Osteocyte (in vitro differentiated cells): ENCODE measurements around the gene NR2F1-AS1. TPM values are rescaled to one million over a fixed set of nuclear protein-coding genes. Genes with fewer than 3 reads are reported as not detected.
A peak's percentile ranks its signal among the peaks of the same experiment; 100 is the strongest.

Experiments
- DNase-seq: peaks from one replicate; pipeline ENCODE4 v3.0.0; 2021; ENCODE audit warnings: mixed read lengths; ENCODE audit not compliant: unreplicated experiment; ENCODE audit errors: extremely low spot score
- H3K27ac Mint-ChIP-seq: one replicate; pipeline ENCODE4 v1.8.0; 2021; ENCODE audit warnings: mild to moderate bottlenecking, mixed read lengths; ENCODE audit not compliant: unreplicated experiment
- H3K27me3 Mint-ChIP-seq: one replicate; pipeline ENCODE4 v1.8.0; 2021; ENCODE audit warnings: mixed read lengths; ENCODE audit not compliant: unreplicated experiment
- H3K36me3 Mint-ChIP-seq: one replicate; pipeline ENCODE4 v1.8.0; 2021; ENCODE audit warnings: mixed read lengths; ENCODE audit not compliant: unreplicated experiment
- H3K4me1 Mint-ChIP-seq: one replicate; pipeline ENCODE4 v1.8.0; 2021; ENCODE audit warnings: mixed read lengths; ENCODE audit not compliant: unreplicated experiment
- H3K4me3 Mint-ChIP-seq: one replicate; pipeline ENCODE4 v1.8.0; 2021; ENCODE audit warnings: mild to moderate bottlenecking, moderate library complexity, mixed read lengths; ENCODE audit not compliant: unreplicated experiment
- H3K9me3 Mint-ChIP-seq: one replicate; pipeline ENCODE4 v1.8.0; 2021; ENCODE audit warnings: mixed read lengths; ENCODE audit not compliant: unreplicated experiment
- total RNA-seq: library from RNA; stranded (reverse); gene quantifications from 2 replicates; pipeline ENCODE4 v1.2.1, GENCODE V29; 2021
- TF ChIP-seq, protein P1 (sequence below): fragments of 200-600 bp; sonication (generic); IDR thresholded peaks from 2 replicates; pipeline ENCODE4 v1.5.0; 2021; ENCODE audit warnings: antibody characterized with exemption, mild to moderate bottlenecking, moderate library complexity

The NR2F1-AS1 gene
- total RNA-seq, 1 donor from 2014 or later: 40.9 TPM

DNA sequence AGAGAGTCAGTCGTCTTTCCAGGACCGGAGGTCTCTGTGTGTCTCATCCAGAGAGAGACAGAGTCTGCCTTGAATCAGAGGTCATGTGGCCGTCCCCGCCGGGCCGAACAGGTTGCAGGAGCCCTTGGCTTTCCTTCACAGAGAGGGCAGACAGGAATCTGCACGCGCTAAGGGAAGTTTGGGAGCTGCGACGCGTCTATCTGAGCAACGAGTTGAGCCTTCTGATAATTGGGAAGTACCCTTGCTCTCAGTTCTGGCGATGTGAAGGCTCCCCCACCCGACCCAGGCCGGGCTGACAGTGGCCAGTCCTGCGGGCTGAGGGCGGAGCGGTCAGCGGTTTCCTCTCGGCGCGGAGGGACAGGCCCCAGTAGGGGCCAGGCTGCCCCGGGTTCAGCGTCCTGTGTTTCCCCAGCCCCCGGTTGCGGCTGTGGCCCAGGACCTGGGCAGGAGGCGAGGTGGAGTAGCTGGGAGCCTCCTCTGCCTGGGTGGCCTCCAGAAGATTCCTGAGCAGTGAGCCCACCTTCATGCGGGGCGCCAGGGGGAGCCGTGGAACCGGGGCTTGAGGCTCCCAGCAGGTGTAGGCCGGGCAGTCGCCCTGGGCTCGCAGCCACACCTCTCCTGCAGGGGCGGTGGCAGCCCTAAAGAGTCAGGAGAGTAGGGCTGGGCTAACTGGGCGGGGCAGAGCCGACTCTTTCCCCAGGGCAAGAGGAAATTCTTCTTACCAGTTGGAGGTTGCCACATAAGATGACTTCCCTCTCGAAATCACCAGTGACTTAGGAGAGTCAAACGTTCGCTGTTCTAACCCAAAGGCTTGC lies 15.9 kb upstream of the NR2F1-AS1 start:
- DNase-seq: no peak
- Mint-ChIP-seq H3K9me3 (no peaks in the 10 kb centered on the region), H3K4me1 (peaks cover 47% of the 10 kb centered on the region), H3K27me3 (no peaks in the 10 kb centered on the region), H3K4me3 (no peak overlapping the region), H3K36me3 (peaks cover 22% of the 10 kb centered on the region), H3K27ac (no peak overlapping the region)
- TF ChIP-seq, protein P1, sequence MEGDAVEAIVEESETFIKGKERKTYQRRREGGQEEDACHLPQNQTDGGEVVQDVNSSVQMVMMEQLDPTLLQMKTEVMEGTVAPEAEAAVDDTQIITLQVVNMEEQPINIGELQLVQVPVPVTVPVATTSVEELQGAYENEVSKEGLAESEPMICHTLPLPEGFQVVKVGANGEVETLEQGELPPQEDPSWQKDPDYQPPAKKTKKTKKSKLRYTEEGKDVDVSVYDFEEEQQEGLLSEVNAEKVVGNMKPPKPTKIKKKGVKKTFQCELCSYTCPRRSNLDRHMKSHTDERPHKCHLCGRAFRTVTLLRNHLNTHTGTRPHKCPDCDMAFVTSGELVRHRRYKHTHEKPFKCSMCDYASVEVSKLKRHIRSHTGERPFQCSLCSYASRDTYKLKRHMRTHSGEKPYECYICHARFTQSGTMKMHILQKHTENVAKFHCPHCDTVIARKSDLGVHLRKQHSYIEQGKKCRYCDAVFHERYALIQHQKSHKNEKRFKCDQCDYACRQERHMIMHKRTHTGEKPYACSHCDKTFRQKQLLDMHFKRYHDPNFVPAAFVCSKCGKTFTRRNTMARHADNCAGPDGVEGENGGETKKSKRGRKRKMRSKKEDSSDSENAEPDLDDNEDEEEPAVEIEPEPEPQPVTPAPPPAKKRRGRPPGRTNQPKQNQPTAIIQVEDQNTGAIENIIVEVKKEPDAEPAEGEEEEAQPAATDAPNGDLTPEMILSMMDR: peak; percentile 25

GRCh38 chr5:93596310-93596675 lies 15.3 kb upstream of the NR2F1-AS1 start:
- Mint-ChIP-seq H3K4me1 (peaks cover 53% of the 10 kb centered on the region), H3K4me3 (no peak overlapping the region), H3K27ac (no peak overlapping the region)

GRCh38 chr5:93595420-93596147 lies 14.6 kb upstream of the NR2F1-AS1 start:
- Mint-ChIP-seq H3K4me1 (peaks cover 60% of the 10 kb centered on the region), H3K27me3 (no peaks in the 10 kb centered on the region), H3K4me3 (peak overlapping the region; percentile 67), H3K36me3 (peaks cover 29% of the 10 kb centered on the region), H3K9me3 (no peaks in the 10 kb centered on the region), H3K27ac (no peak overlapping the region)
- DNase-seq: no peak
- TF ChIP-seq, protein P1: no peak

More at GRCh38 chr5:93596310-93596675, 15.3 kb upstream of the NR2F1-AS1 start:
- Mint-ChIP-seq H3K27me3 (no peaks in the 10 kb centered on the region), H3K9me3 (no peaks in the 10 kb centered on the region), H3K36me3 (peaks cover 27% of the 10 kb centered on the region)
- TF ChIP-seq, protein P1: no peak
- DNase-seq: no peak

GRCh38 chr5:93594591-93595419 lies 13.8 kb upstream of the NR2F1-AS1 start:
- no peak overlapping the region for H3K27ac Mint-ChIP-seq
- TF ChIP-seq, protein P1: peak; percentile 15
- DNase-seq: no peak
- H3K9me3 Mint-ChIP-seq: no peaks in the 10 kb centered on the region
- H3K4me3 Mint-ChIP-seq: peak overlapping the region; percentile 67
- H3K36me3 Mint-ChIP-seq: peaks cover 35% of the 10 kb centered on the region
- no peaks in the 10 kb centered on the region for H3K27me3 Mint-ChIP-seq
- H3K4me1 Mint-ChIP-seq: peaks cover 68% of the 10 kb centered on the region
